GM23338 (cell line): ENCODE data around the gene PAFAH2. TPM values are rescaled to one million over a fixed set of nuclear protein-coding genes. Genes with fewer than 3 reads are reported as not detected.

ENCODE experiments used
- ATAC-seq: fragments of 200-7000 bp; cut with Tn5 transposase; 3 replicates; pipeline ENCODE4 v1.9.1; 2020
- DNase-seq: peaks from one replicate; pipeline ENCODE4 v3.0.0-alpha.2; 2015; ENCODE audit warnings: low spot score
- H2AFZ ChIP-seq: fragments of 200-600 bp; sonication (generic); 2 replicates; pipeline ENCODE4 v1.8.0; 2016; ENCODE audit warnings: antibody characterized with exemption, mild to moderate bottlenecking, moderate library complexity
- H3F3A ChIP-seq: fragments of 200-600 bp; sonication (generic); replicated peaks from 2 replicates; pipeline ENCODE4 v1.8.0; 2017; ENCODE audit warnings: antibody characterized with exemption, mixed run types, low read depth
- H3K27ac ChIP-seq: fragments of 200-600 bp; sonication (generic); 2 replicates; pipeline ENCODE4 v1.6.1; 2016; ENCODE audit warnings: low read depth
- H3K27me3 ChIP-seq: fragments of 200-600 bp; sonication (generic); 2 replicates; pipeline ENCODE4 v1.8.0; 2016; ENCODE audit warnings: mild to moderate bottlenecking, mixed run types, moderate library complexity; ENCODE audit not compliant: insufficient read depth
- H3K36me3 ChIP-seq: fragments of 200-600 bp; sonication (generic); 2 replicates; pipeline ENCODE4 v1.8.0; 2016; ENCODE audit warnings: mild to moderate bottlenecking; ENCODE audit not compliant: insufficient read depth
- H3K4me1 ChIP-seq: fragments of 200-600 bp; sonication (generic); 2 replicates; pipeline ENCODE4 v1.8.0; 2016; ENCODE audit warnings: mild to moderate bottlenecking, moderate library complexity; ENCODE audit not compliant: insufficient read depth
- H3K4me2 ChIP-seq: fragments of 200-600 bp; sonication (generic); 2 replicates; pipeline ENCODE4 v1.7.1; 2017; ENCODE audit warnings: mixed run types
- H3K4me3 ChIP-seq: fragments of 200-600 bp; sonication (generic); 2 replicates; pipeline ENCODE4 v1.6.1; 2016; ENCODE audit warnings: mixed run types
- H3K79me2 ChIP-seq: fragments of 200-600 bp; sonication (generic); replicated peaks from 2 replicates; pipeline ENCODE4 v1.8.0; 2017; ENCODE audit warnings: mild to moderate bottlenecking; ENCODE audit not compliant: insufficient read depth
- H3K9me2 ChIP-seq: fragments of 200-600 bp; sonication (generic); 2 replicates; pipeline ENCODE4 v1.8.0; 2017; ENCODE audit not compliant: insufficient read depth
- H4K20me1 ChIP-seq: fragments of 200-600 bp; sonication (generic); replicated peaks from 2 replicates; pipeline ENCODE4 v1.8.0; 2017; ENCODE audit warnings: mild to moderate bottlenecking; ENCODE audit not compliant: insufficient read depth
- H3K27ac Mint-ChIP-seq: 2 replicates; pipeline ENCODE4 v1.8.0; 2020; ENCODE audit warnings: inconsistent platforms, mild to moderate bottlenecking, moderate library complexity, mixed read lengths
- H3K27me3 Mint-ChIP-seq: 3 replicates; pipeline ENCODE4 v1.8.0; 2022; ENCODE audit warnings: low read depth, mild to moderate bottlenecking, moderate library complexity, mixed read lengths, inconsistent platforms; ENCODE audit not compliant: insufficient read depth, poor library complexity
- H3K36me3 Mint-ChIP-seq: 3 replicates; pipeline ENCODE4 v1.8.0; 2021; ENCODE audit warnings: low read depth, mild to moderate bottlenecking, inconsistent platforms, moderate library complexity, mixed read lengths
- H3K4me1 Mint-ChIP-seq: 3 replicates; pipeline ENCODE4 v1.8.0; 2020; ENCODE audit warnings: mild to moderate bottlenecking, inconsistent platforms, mixed read lengths
- H3K4me3 Mint-ChIP-seq: 3 replicates; pipeline ENCODE4 v1.8.0; 2021; ENCODE audit warnings: moderate library complexity, mild to moderate bottlenecking, inconsistent platforms, mixed read lengths
- H3K9me3 Mint-ChIP-seq: 3 replicates; pipeline ENCODE4 v1.8.0; 2020; ENCODE audit warnings: moderate library complexity, mild to moderate bottlenecking, inconsistent platforms, mixed read lengths
- EZH2 ChIP-seq: fragments of 200-600 bp; sonication (generic); IDR thresholded peaks from one replicate; pipeline ENCODE4 v1.8.0; 2017; ENCODE audit warnings: antibody characterized with exemption, mild to moderate bottlenecking, low read depth; ENCODE audit not compliant: unreplicated experiment
- POLR2AphosphoS5 ChIP-seq: IDR thresholded peaks from 2 replicates; pipeline ENCODE4 v1.6.1; 2016; ENCODE audit warnings: antibody characterized with exemption, low read depth
- STAT1 ChIP-seq: IDR thresholded peaks from one replicate; pipeline ENCODE4 v1.6.1; 2016; ENCODE audit warnings: antibody characterized with exemption; ENCODE audit not compliant: unreplicated experiment
- ZNF114 ChIP-seq: fragments of 250-450 bp; sonication (Bioruptor Pico); IDR thresholded peaks from 2 replicates; pipeline ENCODE4 v1.5.0; 2020; ENCODE audit warnings: mild to moderate bottlenecking, moderate library complexity
- ZNF331 ChIP-seq: fragments of 250-450 bp; sonication (Bioruptor Pico); IDR thresholded peaks from 2 replicates; pipeline ENCODE4 v1.5.0; 2020; ENCODE audit warnings: low read depth, mild to moderate bottlenecking, moderate library complexity
- polyA plus RNA-seq: library from polyadenylated mRNA; unstranded; fragments of >200 nt; fragmentation: Nextera tagmentation; extraction: Ambion mirVana; gene quantifications from 2 replicates; pipeline ENCODE4 v1.2.1, GENCODE V29; 2016
- total RNA-seq: library from RNA; depleted of rRNA; stranded (reverse); fragments of >200 nt; shearing (Covaris generic); gene quantifications from 2 replicates; pipeline ENCODE4 v1.2.3, GENCODE V29; 2014
- TF ChIP-seq, protein P1 (sequence below), 2 experiments: fragments of 200-600 bp in 1 of 2; sonication (generic) in 1 of 2; conservative IDR thresholded peaks; 2 replicates each; pipeline versions ENCODE4 v1.5.1 to v1.6.1; 2016 to 2017; ENCODE audit warnings: antibody characterized with exemption in 2 of 2, low read depth in 2 of 2, mild to moderate bottlenecking in 2 of 2, moderate library complexity in 1 of 2
- TF ChIP-seq, protein P2 (sequence below): fragments of 250-450 bp; sonication (Bioruptor Pico); IDR thresholded peaks from 2 replicates; pipeline ENCODE4 v1.5.0; 2020; ENCODE audit warnings: mild to moderate bottlenecking, moderate library complexity

PAFAH2 gene
- total and polyA plus RNA-seq, 2 experiments from 2014 or later: 5.7 to 10.3 TPM

DNA sequence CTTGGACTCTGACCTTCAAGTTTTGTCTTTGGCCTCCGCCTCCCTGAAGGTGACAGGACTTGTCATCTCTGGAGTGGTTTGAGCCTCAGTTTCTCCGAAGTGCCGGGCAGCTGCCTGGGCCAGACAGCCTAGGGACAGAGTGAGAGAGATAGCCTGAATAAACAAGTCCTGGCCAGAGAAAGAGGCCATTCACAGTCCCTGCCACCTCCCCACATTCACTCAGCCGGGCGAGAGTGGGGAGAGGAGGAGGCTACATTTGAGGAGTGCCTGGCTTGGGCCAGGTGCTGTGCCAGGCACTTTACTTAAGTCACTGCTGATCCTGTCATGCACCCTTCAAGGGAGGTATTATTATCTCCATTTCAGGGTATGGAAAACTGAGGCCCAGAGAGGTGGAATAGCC lies 27.2 kb upstream of the PAFAH2 start:
- Mint-ChIP-seq H3K36me3 (no peaks in the 10 kb centered on the region), H3K27me3 (peaks cover 2% of the 10 kb centered on the region), H3K4me1 (peaks cover 15% of the 10 kb centered on the region), H3K27ac (no peak overlapping the region), H3K4me3 (no peak overlapping the region), H3K9me3 (no peaks in the 10 kb centered on the region)
- no peaks in the 10 kb centered on the region for H3F3A ChIP-seq
- TF ChIP-seq EZH2 (no peak), ZNF114 (no peak), POLR2AphosphoS5 (no peak)
- TF ChIP-seq, protein P1, sequence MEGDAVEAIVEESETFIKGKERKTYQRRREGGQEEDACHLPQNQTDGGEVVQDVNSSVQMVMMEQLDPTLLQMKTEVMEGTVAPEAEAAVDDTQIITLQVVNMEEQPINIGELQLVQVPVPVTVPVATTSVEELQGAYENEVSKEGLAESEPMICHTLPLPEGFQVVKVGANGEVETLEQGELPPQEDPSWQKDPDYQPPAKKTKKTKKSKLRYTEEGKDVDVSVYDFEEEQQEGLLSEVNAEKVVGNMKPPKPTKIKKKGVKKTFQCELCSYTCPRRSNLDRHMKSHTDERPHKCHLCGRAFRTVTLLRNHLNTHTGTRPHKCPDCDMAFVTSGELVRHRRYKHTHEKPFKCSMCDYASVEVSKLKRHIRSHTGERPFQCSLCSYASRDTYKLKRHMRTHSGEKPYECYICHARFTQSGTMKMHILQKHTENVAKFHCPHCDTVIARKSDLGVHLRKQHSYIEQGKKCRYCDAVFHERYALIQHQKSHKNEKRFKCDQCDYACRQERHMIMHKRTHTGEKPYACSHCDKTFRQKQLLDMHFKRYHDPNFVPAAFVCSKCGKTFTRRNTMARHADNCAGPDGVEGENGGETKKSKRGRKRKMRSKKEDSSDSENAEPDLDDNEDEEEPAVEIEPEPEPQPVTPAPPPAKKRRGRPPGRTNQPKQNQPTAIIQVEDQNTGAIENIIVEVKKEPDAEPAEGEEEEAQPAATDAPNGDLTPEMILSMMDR (conservative IDR thresholded peaks at IDR 0.05; ENCODE audit: low read depth in 2 of 2): no peak
- H3K36me3 ChIP-seq: no peaks in the 10 kb centered on the region
- ATAC-seq (no peak), DNase-seq (no peak)
- no peaks in the 10 kb centered on the region for H4K20me1 ChIP-seq
- H3K9me2 ChIP-seq: no peaks in the 10 kb centered on the region
- no peaks in the 10 kb centered on the region for H3K79me2 ChIP-seq
- no peak overlapping the region for H3K4me3 ChIP-seq
- H3K27me3 ChIP-seq: no peaks in the 10 kb centered on the region
- H3K27ac ChIP-seq: no peak overlapping the region
- no peak overlapping the region for H2AFZ ChIP-seq
- no peak overlapping the region for H3K4me2 ChIP-seq
- H3K4me1 ChIP-seq: peaks cover 3% of the 10 kb centered on the region; the same call in 1 of the 2 replicates

DNA sequence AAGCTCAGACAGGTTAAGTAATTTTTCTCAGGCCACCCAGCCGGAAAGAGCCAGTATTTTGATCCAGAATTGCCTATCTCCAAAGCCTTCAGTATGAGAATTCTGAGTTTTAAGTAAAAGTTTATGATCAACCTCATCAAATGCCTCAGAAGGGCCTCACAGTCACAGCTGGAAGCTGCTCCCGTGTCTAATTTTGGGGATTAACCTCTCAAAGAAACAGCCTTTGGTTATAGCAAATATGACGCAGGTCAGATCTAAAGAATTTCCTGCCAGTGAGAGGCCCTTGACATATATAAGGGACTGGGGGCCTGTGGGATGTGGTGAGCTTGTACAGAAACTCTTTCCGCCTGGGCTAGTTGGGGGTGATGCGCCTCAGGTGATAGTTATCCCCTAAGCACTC lies 26.0 kb upstream of the PAFAH2 start:
- Histone ChIP-seq H3K4me2 (no peak overlapping the region), H2AFZ (no peak overlapping the region), H3K79me2 (no peaks in the 10 kb centered on the region), H3K27me3 (no peaks in the 10 kb centered on the region), H3F3A (no peaks in the 10 kb centered on the region), H3K36me3 (no peaks in the 10 kb centered on the region), H3K27ac (no peak overlapping the region), H3K9me2 (no peaks in the 10 kb centered on the region), H3K4me3 (no peak overlapping the region), H3K4me1 (peaks cover 3% of the 10 kb centered on the region; the same call in 1 of the 2 replicates), H4K20me1 (no peaks in the 10 kb centered on the region)
- no peak overlapping the region for H3K4me3 Mint-ChIP-seq
- no peak for TF ChIP-seq STAT1
- peaks cover 3% of the 10 kb centered on the region for H3K27me3 Mint-ChIP-seq
- no peaks in the 10 kb centered on the region for H3K9me3 Mint-ChIP-seq
- no peaks in the 10 kb centered on the region for H3K36me3 Mint-ChIP-seq
- no peak overlapping the region for H3K27ac Mint-ChIP-seq
- no peak for ATAC-seq
- no peak for DNase-seq
- peaks cover 15% of the 10 kb centered on the region for H3K4me1 Mint-ChIP-seq

GRCh38 chr1:26023009-26023408 lies 25.1 kb upstream of the PAFAH2 start:
- Histone ChIP-seq H4K20me1 (no peaks in the 10 kb centered on the region), H2AFZ (no peak overlapping the region), H3K36me3 (no peaks in the 10 kb centered on the region), H3K79me2 (no peaks in the 10 kb centered on the region), H3K4me1 (peaks cover 3% of the 10 kb centered on the region; the same call in 1 of the 2 replicates), H3K27me3 (no peaks in the 10 kb centered on the region), H3K4me2 (no peak overlapping the region), H3K27ac (no peak overlapping the region), H3K4me3 (no peak overlapping the region), H3F3A (no peaks in the 10 kb centered on the region), H3K9me2 (no peaks in the 10 kb centered on the region)
- Mint-ChIP-seq H3K9me3 (no peaks in the 10 kb centered on the region), H3K27ac (no peak overlapping the region), H3K4me1 (peaks cover 20% of the 10 kb centered on the region), H3K36me3 (no peaks in the 10 kb centered on the region), H3K27me3 (peaks cover 9% of the 10 kb centered on the region), H3K4me3 (no peak overlapping the region)
- ATAC-seq (no peak), DNase-seq (no peak)
- TF ChIP-seq ZNF331 (CRISPR knock-in tag): no peak
- TF ChIP-seq STAT1: no peak
- TF ChIP-seq, protein P2, sequence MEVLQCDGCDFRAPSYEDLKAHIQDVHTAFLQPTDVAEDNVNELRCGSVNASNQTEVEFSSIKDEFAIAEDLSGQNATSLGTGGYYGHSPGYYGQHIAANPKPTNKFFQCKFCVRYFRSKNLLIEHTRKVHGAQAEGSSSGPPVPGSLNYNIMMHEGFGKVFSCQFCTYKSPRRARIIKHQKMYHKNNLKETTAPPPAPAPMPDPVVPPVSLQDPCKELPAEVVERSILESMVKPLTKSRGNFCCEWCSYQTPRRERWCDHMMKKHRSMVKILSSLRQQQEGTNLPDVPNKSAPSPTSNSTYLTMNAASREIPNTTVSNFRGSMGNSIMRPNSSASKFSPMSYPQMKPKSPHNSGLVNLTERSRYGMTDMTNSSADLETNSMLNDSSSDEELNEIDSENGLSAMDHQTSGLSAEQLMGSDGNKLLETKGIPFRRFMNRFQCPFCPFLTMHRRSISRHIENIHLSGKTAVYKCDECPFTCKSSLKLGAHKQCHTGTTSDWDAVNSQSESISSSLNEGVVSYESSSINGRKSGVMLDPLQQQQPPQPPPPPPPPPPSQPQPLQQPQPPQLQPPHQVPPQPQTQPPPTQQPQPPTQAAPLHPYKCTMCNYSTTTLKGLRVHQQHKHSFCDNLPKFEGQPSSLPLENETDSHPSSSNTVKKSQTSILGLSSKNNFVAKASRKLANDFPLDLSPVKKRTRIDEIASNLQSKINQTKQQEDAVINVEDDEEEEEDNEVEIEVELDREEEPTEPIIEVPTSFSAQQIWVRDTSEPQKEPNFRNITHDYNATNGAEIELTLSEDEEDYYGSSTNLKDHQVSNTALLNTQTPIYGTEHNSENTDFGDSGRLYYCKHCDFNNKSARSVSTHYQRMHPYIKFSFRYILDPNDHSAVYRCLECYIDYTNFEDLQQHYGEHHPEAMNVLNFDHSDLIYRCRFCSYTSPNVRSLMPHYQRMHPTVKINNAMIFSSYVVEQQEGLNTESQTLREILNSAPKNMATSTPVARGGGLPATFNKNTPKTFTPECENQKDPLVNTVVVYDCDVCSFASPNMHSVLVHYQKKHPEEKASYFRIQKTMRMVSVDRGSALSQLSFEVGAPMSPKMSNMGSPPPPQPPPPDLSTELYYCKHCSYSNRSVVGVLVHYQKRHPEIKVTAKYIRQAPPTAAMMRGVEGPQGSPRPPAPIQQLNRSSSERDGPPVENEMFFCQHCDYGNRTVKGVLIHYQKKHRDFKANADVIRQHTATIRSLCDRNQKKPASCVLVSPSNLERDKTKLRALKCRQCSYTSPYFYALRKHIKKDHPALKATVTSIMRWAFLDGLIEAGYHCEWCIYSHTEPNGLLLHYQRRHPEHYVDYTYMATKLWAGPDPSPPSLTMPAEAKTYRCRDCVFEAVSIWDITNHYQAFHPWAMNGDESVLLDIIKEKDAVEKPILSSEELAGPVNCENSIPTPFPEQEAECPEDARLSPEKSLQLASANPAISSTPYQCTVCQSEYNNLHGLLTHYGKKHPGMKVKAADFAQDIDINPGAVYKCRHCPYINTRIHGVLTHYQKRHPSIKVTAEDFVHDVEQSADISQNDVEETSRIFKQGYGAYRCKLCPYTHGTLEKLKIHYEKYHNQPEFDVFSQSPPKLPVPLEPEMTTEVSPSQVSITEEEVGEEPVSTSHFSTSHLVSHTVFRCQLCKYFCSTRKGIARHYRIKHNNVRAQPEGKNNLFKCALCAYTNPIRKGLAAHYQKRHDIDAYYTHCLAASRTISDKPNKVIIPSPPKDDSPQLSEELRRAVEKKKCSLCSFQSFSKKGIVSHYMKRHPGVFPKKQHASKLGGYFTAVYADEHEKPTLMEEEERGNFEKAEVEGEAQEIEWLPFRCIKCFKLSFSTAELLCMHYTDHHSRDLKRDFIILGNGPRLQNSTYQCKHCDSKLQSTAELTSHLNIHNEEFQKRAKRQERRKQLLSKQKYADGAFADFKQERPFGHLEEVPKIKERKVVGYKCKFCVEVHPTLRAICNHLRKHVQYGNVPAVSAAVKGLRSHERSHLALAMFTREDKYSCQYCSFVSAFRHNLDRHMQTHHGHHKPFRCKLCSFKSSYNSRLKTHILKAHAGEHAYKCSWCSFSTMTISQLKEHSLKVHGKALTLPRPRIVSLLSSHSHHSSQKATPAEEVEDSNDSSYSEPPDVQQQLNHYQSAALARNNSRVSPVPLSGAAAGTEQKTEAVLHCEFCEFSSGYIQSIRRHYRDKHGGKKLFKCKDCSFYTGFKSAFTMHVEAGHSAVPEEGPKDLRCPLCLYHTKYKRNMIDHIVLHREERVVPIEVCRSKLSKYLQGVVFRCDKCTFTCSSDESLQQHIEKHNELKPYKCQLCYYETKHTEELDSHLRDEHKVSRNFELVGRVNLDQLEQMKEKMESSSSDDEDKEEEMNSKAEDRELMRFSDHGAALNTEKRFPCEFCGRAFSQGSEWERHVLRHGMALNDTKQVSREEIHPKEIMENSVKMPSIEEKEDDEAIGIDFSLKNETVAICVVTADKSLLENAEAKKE (CRISPR knock-in tag): no peak
- TF ChIP-seq, protein P1 (conservative IDR thresholded peaks at IDR 0.05; ENCODE audit: low read depth in 2 of 2): no peak
